Measurements from ENCODE around the gene TAOK3.
A peak's percentile ranks its signal among the peaks of the same experiment; 100 is the strongest.
"Not testable (repeated sequence)": the region's sequence is repeated elsewhere in the genome, so short reads cannot be mapped to it uniquely, and the experiment has no call there.

The TAOK3 gene

GRCh38 chr12:118355843-118356242, 16.9 kb downstream of the TAOK3 start:
- Histone ChIP-seq H3K9ac (peak overlapping the region in 4 of 11 experiments; percentile 74 to 83 (median 81); a peak in 6 of 22 replicates), H3K9me3 (replicated peaks in 1 of 11) (peaks cover 21 to 55% (median 50%) of the 10 kb centered on the region in 11 experiments), H3K4me2 (peak overlapping the region; percentile 64 to 90 (median 79)), H4K20me1 (peaks cover 0 to 6% (median 0%) of the 10 kb centered on the region in 11 experiments; a peak in 3 of 22 replicates), H3K27ac (peak overlapping the region; percentile 79 to 90 (median 88); a peak in 21 of 22 replicates), H3K36me3 (peaks cover 16 to 39% (median 32%) of the 10 kb centered on the region in 11 experiments; a peak in 20 of 22 replicates), H3K4me1 (peaks cover 39 to 82% (median 52%) of the 10 kb centered on the region in 10 experiments), H3K4me3 (peak overlapping the region in 5 of 10 experiments; percentile 64 to 71 (median 67); a peak in 7 of 20 replicates), H3K27me3 (no peaks in the 10 kb centered on the region)
- no peak for TF ChIP-seq Cebpa-rat (IDR thresholded peaks at IDR 0.05)

GRCh38 chr12:118354903-118355302, 17.8 kb downstream of the TAOK3 start:
- peaks cover 16 to 45% (median 33%) of the 10 kb centered on the region in 11 experiments; a peak in 20 of 22 replicates for H3K36me3 ChIP-seq
- no peak for TF ChIP-seq Cebpa-rat (IDR thresholded peaks at IDR 0.05)
- H3K9me3 ChIP-seq (replicated peaks in 1 of 11): peaks cover 21 to 60% (median 50%) of the 10 kb centered on the region in 11 experiments
- H4K20me1 ChIP-seq: peaks cover 0 to 12% (median 0%) of the 10 kb centered on the region in 11 experiments; a peak in 3 of 22 replicates
- H3K4me1 ChIP-seq: peaks cover 30 to 75% (median 46%) of the 10 kb centered on the region in 10 experiments
- no peaks in the 10 kb centered on the region for H3K27me3 ChIP-seq
- no peak overlapping the region; a peak in 1 of 22 replicates for H3K9ac ChIP-seq
- peak overlapping the region; percentile 6 to 90 (median 78); a peak in 19 of 22 replicates for H3K4me2 ChIP-seq
- peak overlapping the region; percentile 13 to 90 (median 88); a peak in 21 of 22 replicates for H3K27ac ChIP-seq
- H3K4me3 ChIP-seq: peak overlapping the region in 7 of 10 experiments; percentile 24 to 52 (median 34); a peak in 10 of 20 replicates

- not testable (repeated sequence) for H3K27me3 ChIP-seq, H3K9ac ChIP-seq
- peak overlapping the region in 8 of 10 experiments; percentile 4 to 52 (median 32); a peak in 12 of 20 replicates for H3K4me3 ChIP-seq
- peaks cover 0 to 16% (median 0%) of the 10 kb centered on the region in 11 experiments; a peak in 3 of 22 replicates for H4K20me1 ChIP-seq
- H3K36me3 ChIP-seq: peaks cover 16 to 45% (median 34%) of the 10 kb centered on the region in 11 experiments; a peak in 20 of 22 replicates
- H3K27ac ChIP-seq: peak overlapping the region; percentile 13 to 90 (median 88); a peak in 20 of 22 replicates
- H3K9me3 ChIP-seq (replicated peaks in 1 of 11): peaks cover 21 to 61% (median 50%) of the 10 kb centered on the region in 11 experiments
- H3K4me1 ChIP-seq: peaks cover 26 to 71% (median 42%) of the 10 kb centered on the region in 10 experiments
- H3K4me2 ChIP-seq: peak overlapping the region; percentile 6 to 90 (median 78); a peak in 17 of 22 replicates
Measured at GRCh38 chr12:118354503-118354902, 18.2 kb downstream of the TAOK3 start.

GRCh38 chr12:118353721-118354120, 19.0 kb downstream of the TAOK3 start:
- Histone ChIP-seq H3K9me3 (replicated peaks in 1 of 11) (peaks cover 21 to 61% (median 50%) of the 10 kb centered on the region in 11 experiments), H3K4me1 (peaks cover 25 to 68% (median 37%) of the 10 kb centered on the region in 10 experiments), H3K4me2 (peak overlapping the region in 2 of 11 experiments; percentile 26 to 36; a peak in 3 of 22 replicates), H3K4me3 (peak overlapping the region in 2 of 10 experiments; percentile 2 to 23; a peak in 3 of 20 replicates), H3K27me3 (no peaks in the 10 kb centered on the region), H4K20me1 (peaks cover 0 to 20% (median 0%) of the 10 kb centered on the region in 11 experiments; a peak in 4 of 22 replicates), H3K27ac (peak overlapping the region in 1 of 11 experiments; percentile 38; a peak in 1 of 22 replicates), H3K9ac (no peak overlapping the region), H3K36me3 (peaks cover 16 to 53% (median 38%) of the 10 kb centered on the region in 11 experiments; a peak in 20 of 22 replicates)
- no peak for TF ChIP-seq Cebpa-rat (IDR thresholded peaks at IDR 0.05)

GRCh38 chr12:118350908-118351559, 21.7 kb downstream of the TAOK3 start:
- Histone ChIP-seq H3K27me3 (no peaks in the 10 kb centered on the region), H4K20me1 (peaks cover 0 to 42% (median 6%) of the 10 kb centered on the region in 11 experiments; a peak in 9 of 22 replicates), H3K9me3 (replicated peaks in 1 of 11) (peaks cover 21 to 58% (median 45%) of the 10 kb centered on the region in 11 experiments), H3K9ac (no peak overlapping the region), H3K36me3 (peaks cover 16 to 57% (median 41%) of the 10 kb centered on the region in 11 experiments; a peak in 20 of 22 replicates), H3K4me3 (no peak overlapping the region), H3K27ac (no peak overlapping the region), H3K4me1 (peaks cover 31 to 70% (median 41%) of the 10 kb centered on the region in 10 experiments), H3K4me2 (0 out of 22 replicates have a peak overlapping the region, but pooled peaks of 1 of the 11 experiments have one; percentile 11)
- TF ChIP-seq Cebpa-rat (IDR thresholded peaks at IDR 0.05): no peak

- Histone ChIP-seq H3K4me2 (peak overlapping the region in 9 of 11 experiments; percentile 72 to 92 (median 77); a peak in 11 of 22 replicates), H3K4me3 (no peak overlapping the region), H3K9me3 (replicated peaks in 1 of 11) (peaks cover 0 to 27% (median 19%) of the 10 kb centered on the region in 11 experiments; a peak in 19 of 22 replicates), H3K27ac (peak overlapping the region in 3 of 11 experiments; percentile 52 to 67 (median 54); a peak in 5 of 22 replicates), H3K9ac (no peak overlapping the region), H4K20me1 (peaks cover 0 to 69% (median 15%) of the 10 kb centered on the region in 11 experiments; a peak in 13 of 22 replicates), H3K36me3 (peaks cover 5 to 37% (median 21%) of the 10 kb centered on the region in 11 experiments; a peak in 19 of 22 replicates), H3K4me1 (peaks cover 22 to 64% (median 40%) of the 10 kb centered on the region in 10 experiments), H3K27me3 (no peaks in the 10 kb centered on the region)
- no peak for TF ChIP-seq Cebpa-rat (IDR thresholded peaks at IDR 0.05)
Measured at GRCh38 chr12:118347916-118348315, 24.8 kb downstream of the TAOK3 start.

GRCh38 chr12:118346895-118347294, 25.8 kb downstream of the TAOK3 start:
- Histone ChIP-seq H3K27me3 (no peaks in the 10 kb centered on the region), H3K4me3 (peak overlapping the region in 1 of 10 experiments; percentile 8; a peak in 1 of 20 replicates), H3K9ac (peak overlapping the region; percentile 16 to 69 (median 50); a peak in 19 of 22 replicates), H3K27ac (peak overlapping the region; percentile 52 to 67 (median 59)), H3K4me1 (peaks cover 22 to 71% (median 40%) of the 10 kb centered on the region in 10 experiments), H3K36me3 (peaks cover 0 to 27% (median 17%) of the 10 kb centered on the region in 11 experiments; a peak in 16 of 22 replicates), H4K20me1 (peaks cover 0 to 79% (median 20%) of the 10 kb centered on the region in 11 experiments; a peak in 13 of 22 replicates), H3K9me3 (replicated peaks in 1 of 11) (peaks cover 0 to 17% (median 8%) of the 10 kb centered on the region in 11 experiments; a peak in 18 of 22 replicates), H3K4me2 (peak overlapping the region; percentile 72 to 92 (median 77))
- TF ChIP-seq Cebpa-rat (IDR thresholded peaks at IDR 0.05): no peak

- peak overlapping the region in 10 of 11 experiments; percentile 2 to 79 (median 26); a peak in 16 of 22 replicates for H3K4me2 ChIP-seq
Measured at GRCh38 chr12:118345355-118345754, 27.4 kb downstream of the TAOK3 start.

More at GRCh38 chr12:118345355-118345754, 27.4 kb downstream of the TAOK3 start:
- Histone ChIP-seq H3K4me3 (no peak overlapping the region), H3K4me1 (peaks cover 22 to 62% (median 40%) of the 10 kb centered on the region in 10 experiments), H4K20me1 (peaks cover 0 to 86% (median 20%) of the 10 kb centered on the region in 11 experiments; a peak in 13 of 22 replicates), H3K9ac (0 out of 22 replicates have a peak overlapping the region, but pooled peaks of 1 of the 11 experiments have one; percentile 34), H3K27me3 (no peaks in the 10 kb centered on the region), H3K36me3 (peaks cover 0 to 30% (median 17%) of the 10 kb centered on the region in 11 experiments; a peak in 15 of 22 replicates), H3K9me3 (replicated peaks in 1 of 11) (peaks cover 0 to 6% (median 0%) of the 10 kb centered on the region in 11 experiments; a peak in 5 of 22 replicates), H3K27ac (peak overlapping the region in 1 of 11 experiments; percentile 14; a peak in 2 of 22 replicates)
- TF ChIP-seq Cebpa-rat (IDR thresholded peaks at IDR 0.05): no peak

Measured in BLaER1 treated with 17β-estradiol and CSF1 and Interleukin-3, amounts not matched to agents 10 nM and 100 nM (cell line).